HG02884 (cell line): ENCODE measurements around the gene ANKRD33.

Experiments
- ATAC-seq: cut with Tn5 transposase; IDR thresholded peaks from one replicate; pipeline ENCODE4 v1.9.1; 2021; ENCODE audit warnings: mild to moderate bottlenecking, moderate library complexity; ENCODE audit not compliant: unreplicated experiment

The ANKRD33 gene

GRCh38 chr12:51855586-51856428, 32.1 kb upstream of the ANKRD33 start:
- ATAC-seq = no peak

GRCh38 chr12:51860986-51861385, 26.9 kb upstream of the ANKRD33 start:
- ATAC-seq = no peak

GRCh38 chr12:51862947-51863346, 25.0 kb upstream of the ANKRD33 start:
- ATAC-seq = no peak

GRCh38 chr12:51863363-51863932, 24.5 kb upstream of the ANKRD33 start:
- no peak for ATAC-seq

- ATAC-seq = no peak
Observed at GRCh38 chr12:51863933-51864832, 23.7 kb upstream of the ANKRD33 start.

- no peak for ATAC-seq
Observed at GRCh38 chr12:51864833-51865670, 22.9 kb upstream of the ANKRD33 start.

GRCh38 chr12:51865757-51866270, 22.1 kb upstream of the ANKRD33 start:
- no peak for ATAC-seq

GRCh38 chr12:51866324-51866723, 21.6 kb upstream of the ANKRD33 start:
- ATAC-seq = no peak

GRCh38 chr12:51866762-51867161, 21.1 kb upstream of the ANKRD33 start:
- no peak for ATAC-seq

GRCh38 chr12:51867371-51867770, 20.5 kb upstream of the ANKRD33 start:
- ATAC-seq = no peak

GRCh38 chr12:51867796-51868428, 20.0 kb upstream of the ANKRD33 start:
- ATAC-seq = no peak

- no peak for ATAC-seq
Observed at GRCh38 chr12:51868821-51869495, 18.9 kb upstream of the ANKRD33 start.

GRCh38 chr12:51869496-51869865, 18.4 kb upstream of the ANKRD33 start:
- no peak for ATAC-seq

GRCh38 chr12:51869931-51870330, 18.0 kb upstream of the ANKRD33 start:
- no peak for ATAC-seq

GRCh38 chr12:51870504-51870903, 17.4 kb upstream of the ANKRD33 start:
- ATAC-seq = no peak

GRCh38 chr12:51871126-51871525, 16.8 kb upstream of the ANKRD33 start:
- no peak for ATAC-seq

- ATAC-seq = no peak
Observed at GRCh38 chr12:51871918-51872688, 15.8 kb upstream of the ANKRD33 start.

- ATAC-seq = no peak
Observed at GRCh38 chr12:51872689-51872981, 15.3 kb upstream of the ANKRD33 start.
